ENCODE measurements around the gene TTLL5.

Gene TTLL5

GRCh38 chr14:75978249-75978731 lies 317.2 kb downstream of the TTLL5 start:
- Histone ChIP-seq H3K36me3 (ENCODE audit: insufficient read depth) (no peaks in the 10 kb centered on the region), H3K4me1 (ENCODE audit: low read depth, poor library complexity, severe bottlenecking) (peaks cover 10% of the 10 kb centered on the region), H3K9ac (no peak overlapping the region), H3K27ac (no peak overlapping the region), H4K20me1 (ENCODE audit: insufficient read depth) (no peaks in the 10 kb centered on the region), H3K27me3 (ENCODE audit: insufficient read depth, low read depth) (no peaks in the 10 kb centered on the region), H3K4me2 (no peak overlapping the region), H3K4me3 (IDR thresholded peaks at IDR 0.05; ENCODE audit: insufficient read depth, low read depth, low read length) (no peak overlapping the region), H3K79me2 (ENCODE audit: insufficient read depth, low read depth) (no peaks in the 10 kb centered on the region), H2AFZ (ENCODE audit: low read depth) (no peak overlapping the region)
- no peak for TF ChIP-seq CTCF (conservative IDR thresholded peaks at IDR 0.05; ENCODE audit: low read depth, low read length)

- Histone ChIP-seq H3K4me3 (IDR thresholded peaks at IDR 0.05; ENCODE audit: insufficient read depth, low read depth, low read length) (no peak overlapping the region), H3K4me1 (ENCODE audit: low read depth, poor library complexity, severe bottlenecking) (peaks cover 11% of the 10 kb centered on the region)
Observed at GRCh38 chr14:75979071-75979571, 318.1 kb downstream of the TTLL5 start.

DNA sequence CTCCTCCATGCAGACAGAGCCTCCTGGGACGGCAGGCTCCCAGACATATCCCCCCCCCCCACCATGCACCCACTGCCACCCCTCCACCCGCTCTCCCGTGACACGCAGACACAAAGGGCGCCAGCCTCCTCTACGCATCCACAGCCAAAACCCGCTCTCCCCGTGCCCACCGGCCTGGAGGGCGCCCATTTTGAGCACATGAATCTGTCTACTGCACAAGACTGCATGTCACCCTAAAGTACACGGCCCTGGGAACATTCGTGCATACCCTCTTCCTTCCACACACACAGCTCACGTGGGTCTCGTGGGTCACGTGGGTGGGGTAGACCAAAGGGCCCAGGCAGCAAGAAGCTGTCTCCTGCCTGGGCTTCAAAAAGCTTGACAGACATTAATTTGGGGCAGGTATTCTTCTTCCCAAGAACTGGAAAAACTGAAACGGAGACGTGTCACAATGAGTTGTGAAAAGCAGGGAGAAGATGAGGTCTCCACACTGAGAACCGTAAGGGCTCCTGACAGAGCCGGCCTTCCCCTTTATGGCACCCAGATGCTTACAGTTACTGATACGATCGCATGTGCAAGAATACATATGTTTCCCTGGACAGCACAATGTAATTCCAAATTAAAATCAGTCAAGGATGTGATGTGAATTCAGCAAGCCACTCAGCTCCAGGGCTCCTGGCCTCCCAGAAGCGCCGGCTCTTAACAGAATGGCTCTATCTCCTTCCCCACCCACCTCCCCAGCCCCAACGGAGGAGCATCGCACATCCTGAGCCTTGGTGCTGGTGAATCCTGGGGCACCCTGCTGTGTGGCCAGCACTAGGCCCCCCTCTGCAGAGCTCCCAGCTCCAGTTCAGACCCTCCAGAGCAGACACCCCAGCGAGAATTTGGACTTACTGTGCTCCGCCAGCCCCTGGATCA lies 318.9 kb downstream of the TTLL5 start:
- Histone ChIP-seq H3K9ac (no peak overlapping the region), H3K36me3 (ENCODE audit: insufficient read depth) (no peaks in the 10 kb centered on the region), H2AFZ (ENCODE audit: low read depth) (no peak overlapping the region), H3K4me1 (ENCODE audit: low read depth, poor library complexity, severe bottlenecking) (peaks cover 11% of the 10 kb centered on the region), H3K4me3 (IDR thresholded peaks at IDR 0.05; ENCODE audit: insufficient read depth, low read depth, low read length) (no peak overlapping the region), H3K4me2 (no peak overlapping the region), H3K27me3 (ENCODE audit: insufficient read depth, low read depth) (no peaks in the 10 kb centered on the region), H4K20me1 (ENCODE audit: insufficient read depth) (no peaks in the 10 kb centered on the region), H3K27ac (no peak overlapping the region), H3K79me2 (ENCODE audit: insufficient read depth, low read depth) (no peaks in the 10 kb centered on the region)
- no peak for TF ChIP-seq CTCF (conservative IDR thresholded peaks at IDR 0.05; ENCODE audit: low read depth, low read length)

More at GRCh38 chr14:75979071-75979571, 318.1 kb downstream of the TTLL5 start:
- H4K20me1 ChIP-seq (ENCODE audit: insufficient read depth), result no peaks in the 10 kb centered on the region
- no peak overlapping the region for H2AFZ ChIP-seq (ENCODE audit: low read depth)
- no peaks in the 10 kb centered on the region for H3K27me3 ChIP-seq (ENCODE audit: insufficient read depth, low read depth)
- no peak overlapping the region for H3K9ac ChIP-seq
- H3K36me3 ChIP-seq (ENCODE audit: insufficient read depth), result no peaks in the 10 kb centered on the region
- H3K27ac ChIP-seq, result no peak overlapping the region
- TF ChIP-seq CTCF (conservative IDR thresholded peaks at IDR 0.05; ENCODE audit: low read depth, low read length), result peak; percentile 48
- no peak overlapping the region for H3K4me2 ChIP-seq
- no peaks in the 10 kb centered on the region for H3K79me2 ChIP-seq (ENCODE audit: insufficient read depth, low read depth)

GRCh38 chr14:75980856-75981255 lies 319.8 kb downstream of the TTLL5 start:
- Histone ChIP-seq H4K20me1 (ENCODE audit: insufficient read depth) (no peaks in the 10 kb centered on the region), H3K4me1 (ENCODE audit: low read depth, poor library complexity, severe bottlenecking) (peaks cover 15% of the 10 kb centered on the region), H3K4me3 (IDR thresholded peaks at IDR 0.05; ENCODE audit: insufficient read depth, low read depth, low read length) (no peak overlapping the region), H3K27ac (peak overlapping the region; percentile 84; the same call in 1 of the 2 replicates), H3K79me2 (ENCODE audit: insufficient read depth, low read depth) (no peaks in the 10 kb centered on the region), H3K27me3 (ENCODE audit: insufficient read depth, low read depth) (no peaks in the 10 kb centered on the region), H2AFZ (ENCODE audit: low read depth) (peak overlapping the region; percentile 68; the same call in 1 of the 2 replicates), H3K9ac (peak overlapping the region; percentile 92; the same call in 1 of the 2 replicates), H3K36me3 (ENCODE audit: insufficient read depth) (no peaks in the 10 kb centered on the region), H3K4me2 (peak overlapping the region; percentile 76)
- TF ChIP-seq CTCF (conservative IDR thresholded peaks at IDR 0.05; ENCODE audit: low read depth, low read length), result no peak

Measured in KMS-11 (cell line).